ENCODE data around the gene FUT1. TPM values are rescaled to one million over a fixed set of nuclear protein-coding genes. Genes with fewer than 3 reads are reported as not detected.
A peak's percentile ranks its signal among the peaks of the same experiment; 100 is the strongest.

Gene FUT1
- total and polyA plus RNA-seq, 9 of the 15 experiments (the other 6 are each of a cell fraction or from before 2014, with no cell fraction given) = 2.3 to 18.5 (median 8.8) TPM

DNA sequence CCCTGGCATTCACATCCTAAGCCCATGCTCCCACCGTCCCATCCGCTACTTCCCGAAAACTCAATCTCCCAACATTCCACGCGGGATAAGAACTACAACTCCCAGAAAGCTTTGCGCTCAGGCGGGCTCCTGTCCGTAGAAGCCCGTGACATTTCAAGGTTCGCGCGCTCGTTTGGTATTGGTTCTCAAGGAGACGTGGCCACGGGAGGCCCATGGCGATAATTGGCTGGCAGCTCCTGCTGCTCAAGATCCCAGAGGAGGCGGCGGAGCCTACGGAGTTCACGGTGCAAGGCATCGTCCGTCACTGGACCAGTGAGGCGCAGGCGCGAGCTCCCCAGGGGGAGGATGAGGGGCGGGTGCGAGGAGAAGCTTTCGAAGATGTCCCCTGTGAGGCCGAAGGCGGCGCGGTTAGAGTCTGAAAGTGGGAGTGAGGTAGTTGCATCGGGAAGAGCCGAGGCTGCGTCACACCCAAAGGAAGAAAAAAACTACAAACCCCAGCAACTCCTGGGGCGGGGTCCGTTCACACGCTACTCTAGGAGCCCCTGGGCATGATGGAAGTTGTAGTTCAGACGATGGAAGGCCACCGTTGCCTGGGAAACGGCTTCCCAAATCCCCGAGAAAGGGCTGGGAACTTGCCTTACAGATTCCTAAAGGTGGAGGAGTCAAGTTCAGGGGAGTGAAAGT is 31.7 kb downstream of the FUT1 start (continued):
- TF ChIP-seq, protein P1, sequence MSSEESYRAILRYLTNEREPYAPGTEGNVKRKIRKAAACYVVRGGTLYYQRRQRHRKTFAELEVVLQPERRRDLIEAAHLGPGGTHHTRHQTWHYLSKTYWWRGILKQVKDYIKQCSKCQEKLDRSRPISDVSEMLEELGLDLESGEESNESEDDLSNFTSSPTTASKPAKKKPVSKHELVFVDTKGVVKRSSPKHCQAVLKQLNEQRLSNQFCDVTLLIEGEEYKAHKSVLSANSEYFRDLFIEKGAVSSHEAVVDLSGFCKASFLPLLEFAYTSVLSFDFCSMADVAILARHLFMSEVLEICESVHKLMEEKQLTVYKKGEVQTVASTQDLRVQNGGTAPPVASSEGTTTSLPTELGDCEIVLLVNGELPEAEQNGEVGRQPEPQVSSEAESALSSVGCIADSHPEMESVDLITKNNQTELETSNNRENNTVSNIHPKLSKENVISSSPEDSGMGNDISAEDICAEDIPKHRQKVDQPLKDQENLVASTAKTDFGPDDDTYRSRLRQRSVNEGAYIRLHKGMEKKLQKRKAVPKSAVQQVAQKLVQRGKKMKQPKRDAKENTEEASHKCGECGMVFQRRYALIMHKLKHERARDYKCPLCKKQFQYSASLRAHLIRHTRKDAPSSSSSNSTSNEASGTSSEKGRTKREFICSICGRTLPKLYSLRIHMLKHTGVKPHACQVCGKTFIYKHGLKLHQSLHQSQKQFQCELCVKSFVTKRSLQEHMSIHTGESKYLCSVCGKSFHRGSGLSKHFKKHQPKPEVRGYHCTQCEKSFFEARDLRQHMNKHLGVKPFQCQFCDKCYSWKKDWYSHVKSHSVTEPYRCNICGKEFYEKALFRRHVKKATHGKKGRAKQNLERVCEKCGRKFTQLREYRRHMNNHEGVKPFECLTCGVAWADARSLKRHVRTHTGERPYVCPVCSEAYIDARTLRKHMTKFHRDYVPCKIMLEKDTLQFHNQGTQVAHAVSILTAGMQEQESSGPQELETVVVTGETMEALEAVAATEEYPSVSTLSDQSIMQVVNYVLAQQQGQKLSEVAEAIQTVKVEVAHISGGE (CRISPR knock-in tag; IDR thresholded peaks at IDR 0.05) = peak in 1 of 3 experiments; percentile 79; a peak in 2 of 6 replicates
- TF ChIP-seq, protein P2, sequence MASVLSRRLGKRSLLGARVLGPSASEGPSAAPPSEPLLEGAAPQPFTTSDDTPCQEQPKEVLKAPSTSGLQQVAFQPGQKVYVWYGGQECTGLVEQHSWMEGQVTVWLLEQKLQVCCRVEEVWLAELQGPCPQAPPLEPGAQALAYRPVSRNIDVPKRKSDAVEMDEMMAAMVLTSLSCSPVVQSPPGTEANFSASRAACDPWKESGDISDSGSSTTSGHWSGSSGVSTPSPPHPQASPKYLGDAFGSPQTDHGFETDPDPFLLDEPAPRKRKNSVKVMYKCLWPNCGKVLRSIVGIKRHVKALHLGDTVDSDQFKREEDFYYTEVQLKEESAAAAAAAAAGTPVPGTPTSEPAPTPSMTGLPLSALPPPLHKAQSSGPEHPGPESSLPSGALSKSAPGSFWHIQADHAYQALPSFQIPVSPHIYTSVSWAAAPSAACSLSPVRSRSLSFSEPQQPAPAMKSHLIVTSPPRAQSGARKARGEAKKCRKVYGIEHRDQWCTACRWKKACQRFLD (CRISPR knock-in tag; IDR thresholded peaks at IDR 0.05) = peak; percentile 62
- TF ChIP-seq MECOM (CRISPR knock-in tag; IDR thresholded peaks at IDR 0.05) (0 out of 2 replicates have a peak, but pooled peaks have one; percentile 28), SNRNP70 (optimal IDR thresholded peaks at IDR 0.05; ENCODE audit: low read depth, low read length) (no peak), OTX1 (CRISPR knock-in tag; IDR thresholded peaks at IDR 0.05) (no peak), SUPT5H (IDR thresholded peaks at IDR 0.05) (0 out of 2 replicates have a peak, but pooled peaks have one; percentile 34), TCF3 (CRISPR knock-in tag; IDR thresholded peaks at IDR 0.05) (no peak), ZNF41 (CRISPR knock-in tag; conservative IDR thresholded peaks at IDR 0.05) (no peak)
- TF ChIP-seq, protein P3, sequence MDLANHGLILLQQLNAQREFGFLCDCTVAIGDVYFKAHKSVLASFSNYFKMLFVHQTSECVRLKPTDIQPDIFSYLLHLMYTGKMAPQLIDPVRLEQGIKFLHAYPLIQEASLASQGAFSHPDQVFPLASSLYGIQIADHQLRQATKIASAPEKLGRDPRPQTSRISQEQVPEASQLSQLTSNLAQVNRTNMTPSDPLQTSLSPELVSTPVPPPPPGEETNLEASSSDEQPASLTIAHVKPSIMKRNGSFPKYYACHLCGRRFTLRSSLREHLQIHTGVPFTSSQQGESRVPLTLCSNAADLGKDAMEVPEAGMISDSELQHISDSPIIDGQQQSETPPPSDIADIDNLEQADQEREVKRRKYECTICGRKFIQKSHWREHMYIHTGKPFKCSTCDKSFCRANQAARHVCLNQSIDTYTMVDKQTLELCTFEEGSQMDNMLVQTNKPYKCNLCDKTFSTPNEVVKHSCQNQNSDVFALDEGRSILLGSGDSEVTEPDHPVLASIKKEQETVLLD (IDR thresholded peaks at IDR 0.05) = peak; percentile 83
- TF ChIP-seq, protein P4, sequence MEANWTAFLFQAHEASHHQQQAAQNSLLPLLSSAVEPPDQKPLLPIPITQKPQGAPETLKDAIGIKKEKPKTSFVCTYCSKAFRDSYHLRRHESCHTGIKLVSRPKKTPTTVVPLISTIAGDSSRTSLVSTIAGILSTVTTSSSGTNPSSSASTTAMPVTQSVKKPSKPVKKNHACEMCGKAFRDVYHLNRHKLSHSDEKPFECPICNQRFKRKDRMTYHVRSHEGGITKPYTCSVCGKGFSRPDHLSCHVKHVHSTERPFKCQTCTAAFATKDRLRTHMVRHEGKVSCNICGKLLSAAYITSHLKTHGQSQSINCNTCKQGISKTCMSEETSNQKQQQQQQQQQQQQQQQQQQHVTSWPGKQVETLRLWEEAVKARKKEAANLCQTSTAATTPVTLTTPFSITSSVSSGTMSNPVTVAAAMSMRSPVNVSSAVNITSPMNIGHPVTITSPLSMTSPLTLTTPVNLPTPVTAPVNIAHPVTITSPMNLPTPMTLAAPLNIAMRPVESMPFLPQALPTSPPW (CRISPR knock-in tag; IDR thresholded peaks at IDR 0.05) = peak; percentile 73
- TF ChIP-seq, protein P5, sequence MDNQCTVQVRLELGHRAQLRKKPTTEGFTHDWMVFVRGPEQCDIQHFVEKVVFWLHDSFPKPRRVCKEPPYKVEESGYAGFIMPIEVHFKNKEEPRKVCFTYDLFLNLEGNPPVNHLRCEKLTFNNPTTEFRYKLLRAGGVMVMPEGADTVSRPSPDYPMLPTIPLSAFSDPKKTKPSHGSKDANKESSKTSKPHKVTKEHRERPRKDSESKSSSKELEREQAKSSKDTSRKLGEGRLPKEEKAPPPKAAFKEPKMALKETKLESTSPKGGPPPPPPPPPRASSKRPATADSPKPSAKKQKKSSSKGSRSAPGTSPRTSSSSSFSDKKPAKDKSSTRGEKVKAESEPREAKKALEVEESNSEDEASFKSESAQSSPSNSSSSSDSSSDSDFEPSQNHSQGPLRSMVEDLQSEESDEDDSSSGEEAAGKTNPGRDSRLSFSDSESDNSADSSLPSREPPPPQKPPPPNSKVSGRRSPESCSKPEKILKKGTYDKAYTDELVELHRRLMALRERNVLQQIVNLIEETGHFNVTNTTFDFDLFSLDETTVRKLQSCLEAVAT (IDR thresholded peaks at IDR 0.05) = no peak
- TF ChIP-seq, protein P6, sequence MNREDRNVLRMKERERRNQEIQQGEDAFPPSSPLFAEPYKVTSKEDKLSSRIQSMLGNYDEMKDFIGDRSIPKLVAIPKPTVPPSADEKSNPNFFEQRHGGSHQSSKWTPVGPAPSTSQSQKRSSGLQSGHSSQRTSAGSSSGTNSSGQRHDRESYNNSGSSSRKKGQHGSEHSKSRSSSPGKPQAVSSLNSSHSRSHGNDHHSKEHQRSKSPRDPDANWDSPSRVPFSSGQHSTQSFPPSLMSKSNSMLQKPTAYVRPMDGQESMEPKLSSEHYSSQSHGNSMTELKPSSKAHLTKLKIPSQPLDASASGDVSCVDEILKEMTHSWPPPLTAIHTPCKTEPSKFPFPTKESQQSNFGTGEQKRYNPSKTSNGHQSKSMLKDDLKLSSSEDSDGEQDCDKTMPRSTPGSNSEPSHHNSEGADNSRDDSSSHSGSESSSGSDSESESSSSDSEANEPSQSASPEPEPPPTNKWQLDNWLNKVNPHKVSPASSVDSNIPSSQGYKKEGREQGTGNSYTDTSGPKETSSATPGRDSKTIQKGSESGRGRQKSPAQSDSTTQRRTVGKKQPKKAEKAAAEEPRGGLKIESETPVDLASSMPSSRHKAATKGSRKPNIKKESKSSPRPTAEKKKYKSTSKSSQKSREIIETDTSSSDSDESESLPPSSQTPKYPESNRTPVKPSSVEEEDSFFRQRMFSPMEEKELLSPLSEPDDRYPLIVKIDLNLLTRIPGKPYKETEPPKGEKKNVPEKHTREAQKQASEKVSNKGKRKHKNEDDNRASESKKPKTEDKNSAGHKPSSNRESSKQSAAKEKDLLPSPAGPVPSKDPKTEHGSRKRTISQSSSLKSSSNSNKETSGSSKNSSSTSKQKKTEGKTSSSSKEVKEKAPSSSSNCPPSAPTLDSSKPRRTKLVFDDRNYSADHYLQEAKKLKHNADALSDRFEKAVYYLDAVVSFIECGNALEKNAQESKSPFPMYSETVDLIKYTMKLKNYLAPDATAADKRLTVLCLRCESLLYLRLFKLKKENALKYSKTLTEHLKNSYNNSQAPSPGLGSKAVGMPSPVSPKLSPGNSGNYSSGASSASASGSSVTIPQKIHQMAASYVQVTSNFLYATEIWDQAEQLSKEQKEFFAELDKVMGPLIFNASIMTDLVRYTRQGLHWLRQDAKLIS (CRISPR knock-in tag; IDR thresholded peaks at IDR 0.05) = no peak

Measured in K562 (cell line).